Rectal smooth muscle tissue (tissue), 1 donor: ENCODE measurements around the gene C11orf68.

Source experiments
- H3K27ac ChIP-seq: one replicate; pipeline ENCODE4 v1.7.0; 2013; ENCODE audit warnings: low read depth, low read length, inconsistent platforms
- H3K27me3 ChIP-seq: one replicate; pipeline ENCODE4 v1.7.0; 2013; ENCODE audit warnings: low read length; ENCODE audit not compliant: control insufficient read depth, insufficient read depth
- H3K36me3 ChIP-seq: one replicate; pipeline ENCODE4 v1.7.0; 2013; ENCODE audit warnings: low read length; ENCODE audit not compliant: control insufficient read depth, insufficient read depth
- H3K4me1 ChIP-seq: one replicate; pipeline ENCODE4 v1.7.0; 2013; ENCODE audit warnings: low read length; ENCODE audit not compliant: control insufficient read depth, insufficient read depth
- H3K4me3 ChIP-seq: one replicate; pipeline ENCODE4 v1.7.0; 2013; ENCODE audit warnings: low read length
- H3K9ac ChIP-seq: one replicate; pipeline ENCODE4 v1.7.0; 2013; ENCODE audit warnings: low read length

The C11orf68 gene

GRCh38 chr11:65934014-65934413 is 15.2 kb upstream of the C11orf68 start:
- H3K9ac ChIP-seq = no peak overlapping the region
- H3K36me3 ChIP-seq = no peaks in the 10 kb centered on the region
- no peak overlapping the region for H3K27ac ChIP-seq
- H3K27me3 ChIP-seq = no peaks in the 10 kb centered on the region
- H3K4me3 ChIP-seq = no peak overlapping the region
- H3K4me1 ChIP-seq = no peaks in the 10 kb centered on the region

GRCh38 chr11:65932558-65932919 is 13.7 kb upstream of the C11orf68 start:
- Histone ChIP-seq H3K4me3 (no peak overlapping the region), H3K9ac (no peak overlapping the region), H3K27ac (no peak overlapping the region), H3K4me1 (no peaks in the 10 kb centered on the region), H3K27me3 (no peaks in the 10 kb centered on the region), H3K36me3 (no peaks in the 10 kb centered on the region)

- H3K27me3 ChIP-seq = no peaks in the 10 kb centered on the region
- no peak overlapping the region for H3K9ac ChIP-seq
- H3K4me3 ChIP-seq = no peak overlapping the region
These were observed 13.1 kb upstream of the C11orf68 start for GRCh38 chr11:65931773-65932557.

GRCh38 chr11:65928667-65929066 is 9.8 kb upstream of the C11orf68 start:
- Histone ChIP-seq H3K27ac (no peak overlapping the region), H3K9ac (no peak overlapping the region), H3K4me3 (no peak overlapping the region), H3K4me1 (no peaks in the 10 kb centered on the region), H3K36me3 (peaks cover 2% of the 10 kb centered on the region), H3K27me3 (no peaks in the 10 kb centered on the region)

More at GRCh38 chr11:65931773-65932557, 13.1 kb upstream of the C11orf68 start:
- Histone ChIP-seq H3K4me1 (no peaks in the 10 kb centered on the region), H3K27ac (no peak overlapping the region), H3K36me3 (no peaks in the 10 kb centered on the region)

- no peaks in the 10 kb centered on the region for H3K4me1 ChIP-seq
- H3K9ac ChIP-seq = no peak overlapping the region
- H3K4me3 ChIP-seq = peak overlapping the region; percentile 20
- no peak overlapping the region for H3K27ac ChIP-seq
- H3K27me3 ChIP-seq = no peaks in the 10 kb centered on the region
- peaks cover 2% of the 10 kb centered on the region for H3K36me3 ChIP-seq
These were observed 9.1 kb upstream of the C11orf68 start for GRCh38 chr11:65927904-65928397.

GRCh38 chr11:65925397-65925796 is 6.5 kb upstream of the C11orf68 start:
- no peak overlapping the region for H3K27ac ChIP-seq
- H3K27me3 ChIP-seq = no peaks in the 10 kb centered on the region
- no peak overlapping the region for H3K4me3 ChIP-seq
- no peak overlapping the region for H3K9ac ChIP-seq
- H3K36me3 ChIP-seq = peaks cover 12% of the 10 kb centered on the region
- peaks cover 3% of the 10 kb centered on the region for H3K4me1 ChIP-seq

- Histone ChIP-seq H3K4me1 (peaks cover 11% of the 10 kb centered on the region), H3K27me3 (no peaks in the 10 kb centered on the region), H3K36me3 (peaks cover 12% of the 10 kb centered on the region), H3K4me3 (no peak overlapping the region), H3K27ac (no peak overlapping the region), H3K9ac (no peak overlapping the region)
These were observed 3.7 kb upstream of the C11orf68 start for GRCh38 chr11:65922565-65922964.

- Histone ChIP-seq H3K4me3 (no peak overlapping the region), H3K4me1 (peaks cover 18% of the 10 kb centered on the region), H3K27ac (no peak overlapping the region), H3K36me3 (peaks cover 12% of the 10 kb centered on the region), H3K9ac (no peak overlapping the region), H3K27me3 (no peaks in the 10 kb centered on the region)
These were observed 3.0 kb upstream of the C11orf68 start for GRCh38 chr11:65921876-65922275.

GRCh38 chr11:65921033-65921555 is 2.2 kb upstream of the C11orf68 start:
- Histone ChIP-seq H3K27ac (no peak overlapping the region), H3K4me3 (no peak overlapping the region), H3K36me3 (peaks cover 12% of the 10 kb centered on the region), H3K9ac (no peak overlapping the region), H3K27me3 (no peaks in the 10 kb centered on the region), H3K4me1 (peaks cover 22% of the 10 kb centered on the region)

- Histone ChIP-seq H3K27me3 (no peaks in the 10 kb centered on the region), H3K9ac (peak overlapping the region; percentile 67), H3K4me1 (peaks cover 27% of the 10 kb centered on the region), H3K4me3 (peak overlapping the region; percentile 84), H3K36me3 (peaks cover 12% of the 10 kb centered on the region), H3K27ac (no peak overlapping the region)
These were observed 1.5 kb upstream of the C11orf68 start for GRCh38 chr11:65920372-65920802.

- H3K27ac ChIP-seq = peak overlapping the region; percentile 83
- peak overlapping the region; percentile 67 for H3K9ac ChIP-seq
- peaks cover 9% of the 10 kb centered on the region for H3K36me3 ChIP-seq
- H3K4me3 ChIP-seq = peak overlapping the region; percentile 84
- peaks cover 33% of the 10 kb centered on the region for H3K4me1 ChIP-seq
- H3K27me3 ChIP-seq = no peaks in the 10 kb centered on the region
These were observed 910 bp upstream of the C11orf68 start for GRCh38 chr11:65919573-65920371.

- no peaks in the 10 kb centered on the region for H3K27me3 ChIP-seq
- peak within 1 kb of the TSS; percentile 94 for H3K27ac ChIP-seq
- peaks cover 9% of the 10 kb centered on the region for H3K36me3 ChIP-seq
- peak within 1 kb of the TSS; percentile 70 for H3K9ac ChIP-seq
- peaks cover 33% of the 10 kb centered on the region for H3K4me1 ChIP-seq
- H3K4me3 ChIP-seq = peak within 1 kb of the TSS; percentile 97
These were observed 295 bp upstream of the C11orf68 start, which contains the start of gene DRAP1 for GRCh38 chr11:65919141-65919572. TSS of gene DRAP1 (plus strand) at chr11:65919426. CDS start at chr11:65919502, 76 bp downstream.
